HCT116 (cell line): ENCODE data around the gene ZNF507. TPM values are rescaled to one million over a fixed set of nuclear protein-coding genes. Genes with fewer than 3 reads are reported as not detected.
"Not testable (repeated sequence)": the region's sequence is repeated elsewhere in the genome, so short reads cannot be mapped to it uniquely, and the experiment has no call there.

Experiments used
- ATAC-seq: fragments of 200-7000 bp; cut with Tn5 transposase; 2 replicates; pipeline ENCODE4 v1.9.1; 2020; ENCODE audit warnings: mild to moderate bottlenecking, moderate library complexity
- BruUV-seq: library from RNA; stranded (reverse); fragments of 400-500 nt; replicated peaks from 2 replicates; lab custom pipeline; 2021; lab: Mats Ljungman, UMichigan
- CTCF ChIA-PET: fragments of 300-600 bp; sonication (Branson Sonifier 250); formaldehyde crosslinking; loops from one replicate; lab custom pipeline; 2021; ENCODE audit warnings: antibody characterized with exemption; lab: Charles Lee
- POLR2A ChIA-PET: fragments of 300-600, 350-600 bp; sonication (Branson Sonifier 250); formaldehyde crosslinking; loops from one replicate; lab custom pipeline; 2021; ENCODE audit warnings: antibody characterized with exemption; lab: Charles Lee
- RAD21 ChIA-PET, 2 experiments: fragments of 300-600 bp; sonication (Branson Sonifier 250); formaldehyde crosslinking; loops; one replicate each; lab custom pipeline; 2023; ENCODE audit warnings: low total read pairs in 2 of 2; ENCODE audit not compliant: uncharacterized antibody in 2 of 2, unreplicated experiment in 2 of 2, low non-redundant PET in 1 of 2; lab: Charles Lee
- DNase-seq: peaks from one replicate; pipeline ENCODE4 v3.0.0-alpha.2; 2010; ENCODE audit warnings: low read depth, low spot score
- H2AFZ ChIP-seq: fragments of 200-600 bp; shearing (Covaris generic), sonication (generic); 2 replicates; pipeline ENCODE4 v1.6.1; 2017; ENCODE audit warnings: low read depth, mixed run types, mixed read lengths, antibody characterized with exemption, low read length; ENCODE audit not compliant: poor library complexity, severe bottlenecking
- H3K27ac ChIP-seq: 2 replicates; pipeline ENCODE4 v1.5.1; 2012; ENCODE audit warnings: low read depth, low read length
- H3K27me3 ChIP-seq: fragments of 200-600 bp; sonication (generic); 2 replicates; pipeline ENCODE4 v1.6.1; 2016; ENCODE audit warnings: mixed run types, low read length, mixed read lengths; ENCODE audit not compliant: insufficient read depth
- H3K36me3 ChIP-seq, 2 experiments: fragments of 200-500 bp in 1 of 2; fragments of 200-600 bp in 1 of 2; sonication (Bioruptor generic) in 1 of 2; sonication (generic) in 1 of 2; 2 replicates each; pipeline versions ENCODE4 v1.5.1 to v1.6.1; 2014 to 2016; ENCODE audit warnings: low read length in 2 of 2, inconsistent platforms in 1 of 2, mixed read lengths in 1 of 2, mixed run types in 1 of 2; ENCODE audit not compliant: insufficient read depth in 2 of 2, control insufficient read depth in 1 of 2
- H3K4me1 ChIP-seq, 2 experiments: fragments of 200-600 bp in 1 of 2; sonication (generic) in 1 of 2; 2 replicates each; pipeline versions ENCODE4 v1.5.1 to v1.6.1; 2012 to 2017; ENCODE audit warnings: low read length in 2 of 2, inconsistent platforms in 1 of 2, mild to moderate bottlenecking in 1 of 2, mixed read lengths in 1 of 2, mixed run types in 1 of 2, moderate library complexity in 1 of 2; ENCODE audit not compliant: insufficient read depth in 2 of 2, control insufficient read depth in 1 of 2
- H3K4me2 ChIP-seq: fragments of 200-600 bp; sonication (generic); 2 replicates; pipeline ENCODE4 v1.6.1; 2017; ENCODE audit warnings: mixed run types, low read length, mixed read lengths
- H3K4me3 ChIP-seq, 2 experiments: fragments of 200-600 bp in 1 of 2; sonication (generic) in 1 of 2; replicated peaks in 1 of 2; 2 replicates each; pipeline ENCODE4 v1.5.1; 2011 to 2016; ENCODE audit warnings: low read length in 2 of 2, control low read depth in 1 of 2, low read depth in 1 of 2, mild to moderate bottlenecking in 1 of 2, mixed read lengths in 1 of 2, mixed run types in 1 of 2
- H3K79me2 ChIP-seq: fragments of 200-600 bp; sonication (generic); 2 replicates; pipeline ENCODE4 v1.6.1; 2017; ENCODE audit warnings: mild to moderate bottlenecking, mixed run types, low read length, moderate library complexity, mixed read lengths; ENCODE audit not compliant: insufficient read depth
- H3K9ac ChIP-seq: fragments of 200-600 bp; sonication (generic); 2 replicates; pipeline ENCODE4 v1.6.1; 2016; ENCODE audit warnings: low read length, mixed read lengths
- H3K9me2 ChIP-seq: fragments of 200-600 bp; sonication (generic), shearing (Covaris generic); 2 replicates; pipeline ENCODE4 v1.6.1; 2017; ENCODE audit warnings: mixed run types, mild to moderate bottlenecking, moderate library complexity; ENCODE audit not compliant: insufficient read depth
- H3K9me3 ChIP-seq, 2 experiments: fragments of 200-500 bp in 1 of 2; fragments of 200-600 bp in 1 of 2; sonication (Bioruptor generic) in 1 of 2; sonication (generic) in 1 of 2; 2 replicates each; pipeline ENCODE4 v1.6.1; 2014 to 2017; ENCODE audit warnings: low read length in 2 of 2, mixed read lengths in 2 of 2, inconsistent platforms in 1 of 2, low read depth in 1 of 2, mild to moderate bottlenecking in 1 of 2, mixed run types in 1 of 2, moderate library complexity in 1 of 2; ENCODE audit not compliant: control insufficient read depth in 1 of 2, insufficient read depth in 1 of 2
- H4K20me1 ChIP-seq: fragments of 200-600 bp; sonication (generic), shearing (Covaris generic); 2 replicates; pipeline ENCODE4 v1.6.1; 2017; ENCODE audit warnings: mixed run types, mild to moderate bottlenecking, moderate library complexity; ENCODE audit not compliant: insufficient read depth
- CEBPB ChIP-seq: IDR thresholded peaks from 2 replicates; pipeline ENCODE4 v1.6.1; 2012; ENCODE audit warnings: low read depth
- EGR1 ChIP-seq: IDR thresholded peaks from 2 replicates; pipeline ENCODE4 v1.6.1; 2012; ENCODE audit warnings: low read depth
- EZH2phosphoT487 ChIP-seq: fragments of 200-600 bp; IDR thresholded peaks from 2 replicates; pipeline ENCODE4 v1.6.1; 2018; ENCODE audit warnings: antibody characterized with exemption, borderline replicate concordance
- RAD21 ChIP-seq: IDR thresholded peaks from 2 replicates; pipeline ENCODE4 v1.6.1; 2012; ENCODE audit warnings: low read depth, mild to moderate bottlenecking
- SIN3A ChIP-seq: IDR thresholded peaks from 2 replicates; pipeline ENCODE4 v1.6.1; 2012; ENCODE audit warnings: low read depth
- SP1 ChIP-seq: IDR thresholded peaks from 2 replicates; pipeline ENCODE4 v1.6.1; 2012; ENCODE audit warnings: low read depth
- SRF ChIP-seq: IDR thresholded peaks from 2 replicates; pipeline ENCODE4 v1.6.1; 2012; ENCODE audit warnings: low read depth
- TCF7L2 ChIP-seq: IDR thresholded peaks from 2 replicates; pipeline ENCODE4 v1.7.0; 2011; ENCODE audit warnings: borderline replicate concordance, inconsistent platforms; ENCODE audit not compliant: insufficient read depth, insufficient read length; ENCODE audit errors: extremely low read depth
- ZFX ChIP-seq: fragments of 450-650 bp; IDR thresholded peaks from 2 replicates; pipeline ENCODE4 v1.6.1; 2017
- ZNF274 ChIP-seq: fragments of 200-500 bp; sonication (Bioruptor generic); IDR thresholded peaks from 2 replicates; pipeline ENCODE4 v1.6.1; 2014; ENCODE audit warnings: mild to moderate bottlenecking, low read depth, low read length, inconsistent platforms
- intact Hi-C: fragments of 100-400 bp; cut with micrococcal nuclease; formaldehyde crosslinking; loops from 2 replicates; pipeline ENCODE4 v1.10.0; 2022
- total RNA-seq: library from RNA; stranded (reverse); gene quantifications from one replicate; pipeline ENCODE4 v1.2.1, GENCODE V29; 2021; ENCODE audit not compliant: unreplicated experiment
- TF ChIP-seq, protein P1 (sequence below): IDR thresholded peaks from 2 replicates; pipeline ENCODE4 v1.6.1; 2012
- TF ChIP-seq, protein P2 (sequence below): IDR thresholded peaks from 2 replicates; pipeline ENCODE4 v1.6.1; 2012; ENCODE audit warnings: low read depth

ZNF507 gene
- total RNA-seq, 1 experiment from 2014 or later: 27.4 TPM

DNA sequence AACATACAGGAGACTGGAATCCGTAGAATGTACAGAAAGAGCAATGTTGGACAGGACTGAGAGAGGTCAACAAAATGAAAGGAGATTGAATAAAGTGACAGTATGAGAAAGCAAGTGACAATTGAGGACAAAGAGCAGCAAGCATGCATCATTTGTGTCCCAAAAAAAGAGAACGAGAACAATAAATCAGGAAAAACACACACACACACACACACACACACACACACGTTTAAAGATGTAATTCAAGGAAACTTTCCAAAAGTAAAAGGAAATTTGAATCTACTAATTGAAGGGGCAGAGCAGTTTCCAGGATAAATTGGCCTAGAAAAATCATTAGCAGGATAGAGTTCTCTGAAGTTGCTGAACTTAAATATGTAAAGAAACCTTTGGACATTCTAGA, 77.0 kb downstream of the ZNF507 start:
- Histone ChIP-seq H3K9me2 (no peaks in the 10 kb centered on the region), H3K9ac (no peak overlapping the region), H3K27me3 (no peaks in the 10 kb centered on the region), H3K79me2 (no peaks in the 10 kb centered on the region), H3K4me1 (no peaks in the 10 kb centered on the region), H3K9me3 (no peaks in the 10 kb centered on the region), H3K4me3 (no peak overlapping the region), H3K36me3 (no peaks in the 10 kb centered on the region), H3K27ac (no peak overlapping the region), H2AFZ (no peak overlapping the region), H4K20me1 (no peaks in the 10 kb centered on the region), H3K4me2 (no peak overlapping the region)
- POLR2A ChIA-PET: no interaction called here
- TF ChIP-seq EGR1: no peak
- TF ChIP-seq CEBPB: no peak
- no peak for TF ChIP-seq TCF7L2
- TF ChIP-seq, protein P1, sequence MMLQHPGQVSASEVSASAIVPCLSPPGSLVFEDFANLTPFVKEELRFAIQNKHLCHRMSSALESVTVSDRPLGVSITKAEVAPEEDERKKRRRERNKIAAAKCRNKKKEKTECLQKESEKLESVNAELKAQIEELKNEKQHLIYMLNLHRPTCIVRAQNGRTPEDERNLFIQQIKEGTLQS: no peak
- TF ChIP-seq, protein P2, sequence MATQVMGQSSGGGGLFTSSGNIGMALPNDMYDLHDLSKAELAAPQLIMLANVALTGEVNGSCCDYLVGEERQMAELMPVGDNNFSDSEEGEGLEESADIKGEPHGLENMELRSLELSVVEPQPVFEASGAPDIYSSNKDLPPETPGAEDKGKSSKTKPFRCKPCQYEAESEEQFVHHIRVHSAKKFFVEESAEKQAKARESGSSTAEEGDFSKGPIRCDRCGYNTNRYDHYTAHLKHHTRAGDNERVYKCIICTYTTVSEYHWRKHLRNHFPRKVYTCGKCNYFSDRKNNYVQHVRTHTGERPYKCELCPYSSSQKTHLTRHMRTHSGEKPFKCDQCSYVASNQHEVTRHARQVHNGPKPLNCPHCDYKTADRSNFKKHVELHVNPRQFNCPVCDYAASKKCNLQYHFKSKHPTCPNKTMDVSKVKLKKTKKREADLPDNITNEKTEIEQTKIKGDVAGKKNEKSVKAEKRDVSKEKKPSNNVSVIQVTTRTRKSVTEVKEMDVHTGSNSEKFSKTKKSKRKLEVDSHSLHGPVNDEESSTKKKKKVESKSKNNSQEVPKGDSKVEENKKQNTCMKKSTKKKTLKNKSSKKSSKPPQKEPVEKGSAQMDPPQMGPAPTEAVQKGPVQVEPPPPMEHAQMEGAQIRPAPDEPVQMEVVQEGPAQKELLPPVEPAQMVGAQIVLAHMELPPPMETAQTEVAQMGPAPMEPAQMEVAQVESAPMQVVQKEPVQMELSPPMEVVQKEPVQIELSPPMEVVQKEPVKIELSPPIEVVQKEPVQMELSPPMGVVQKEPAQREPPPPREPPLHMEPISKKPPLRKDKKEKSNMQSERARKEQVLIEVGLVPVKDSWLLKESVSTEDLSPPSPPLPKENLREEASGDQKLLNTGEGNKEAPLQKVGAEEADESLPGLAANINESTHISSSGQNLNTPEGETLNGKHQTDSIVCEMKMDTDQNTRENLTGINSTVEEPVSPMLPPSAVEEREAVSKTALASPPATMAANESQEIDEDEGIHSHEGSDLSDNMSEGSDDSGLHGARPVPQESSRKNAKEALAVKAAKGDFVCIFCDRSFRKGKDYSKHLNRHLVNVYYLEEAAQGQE: no peak
- TF ChIP-seq SRF: no peak
- no peak for TF ChIP-seq SIN3A
- no peak for TF ChIP-seq SP1
- TF ChIP-seq RAD21: no peak
- no peak for TF ChIP-seq ZNF274
- no peak for TF ChIP-seq ZFX
- no peak for TF ChIP-seq EZH2phosphoT487
- CTCF ChIA-PET: no interaction called here
- no peak for DNase-seq
- ATAC-seq: no peak
- RAD21 ChIA-PET: no interaction called here
- intact Hi-C loops: no loop called here
- BruUV-seq: no TSS peak

DNA sequence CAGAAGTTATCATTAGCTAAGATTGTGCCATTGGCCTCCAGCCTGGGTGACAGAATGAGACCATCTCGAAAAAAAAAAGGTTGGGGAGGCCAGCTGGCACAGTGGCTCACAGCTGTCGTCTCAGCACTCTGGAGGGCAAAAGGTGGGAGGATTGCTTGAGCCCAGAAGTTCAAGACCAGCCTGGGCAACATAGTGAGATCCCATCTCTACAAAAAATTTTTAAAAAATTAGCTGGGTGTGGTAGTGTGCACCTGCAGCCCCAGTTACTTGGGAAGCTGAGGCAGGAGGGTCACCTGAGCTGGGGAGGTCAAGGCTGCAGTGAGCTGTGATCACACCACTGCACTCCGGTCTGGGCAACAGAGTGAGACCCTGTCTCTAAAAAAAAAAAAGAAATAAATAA, 78.5 kb downstream of the ZNF507 start:
- H3K4me3 ChIP-seq, H3K36me3 ChIP-seq, H3K9ac ChIP-seq, H3K9me2 ChIP-seq, POLR2A ChIA-PET, H3K4me1 ChIP-seq, H3K79me2 ChIP-seq, H3K9me3 ChIP-seq, CTCF ChIA-PET, H3K4me2 ChIP-seq, H3K27ac ChIP-seq, DNase-seq, H3K27me3 ChIP-seq, intact Hi-C loops, H2AFZ ChIP-seq, ATAC-seq, BruUV-seq, H4K20me1 ChIP-seq, RAD21 ChIA-PET: not testable (repeated sequence)
